DMS79 treated with DMSO at 0.1 percent for 48 hours (cell line): Measurements from ENCODE around the gene ARHGAP26.

ENCODE experiments used
- DNase-seq: peaks from one replicate; lab custom pipeline; 2025; lab: John Stamatoyannopoulos, UW

Gene ARHGAP26

DNA sequence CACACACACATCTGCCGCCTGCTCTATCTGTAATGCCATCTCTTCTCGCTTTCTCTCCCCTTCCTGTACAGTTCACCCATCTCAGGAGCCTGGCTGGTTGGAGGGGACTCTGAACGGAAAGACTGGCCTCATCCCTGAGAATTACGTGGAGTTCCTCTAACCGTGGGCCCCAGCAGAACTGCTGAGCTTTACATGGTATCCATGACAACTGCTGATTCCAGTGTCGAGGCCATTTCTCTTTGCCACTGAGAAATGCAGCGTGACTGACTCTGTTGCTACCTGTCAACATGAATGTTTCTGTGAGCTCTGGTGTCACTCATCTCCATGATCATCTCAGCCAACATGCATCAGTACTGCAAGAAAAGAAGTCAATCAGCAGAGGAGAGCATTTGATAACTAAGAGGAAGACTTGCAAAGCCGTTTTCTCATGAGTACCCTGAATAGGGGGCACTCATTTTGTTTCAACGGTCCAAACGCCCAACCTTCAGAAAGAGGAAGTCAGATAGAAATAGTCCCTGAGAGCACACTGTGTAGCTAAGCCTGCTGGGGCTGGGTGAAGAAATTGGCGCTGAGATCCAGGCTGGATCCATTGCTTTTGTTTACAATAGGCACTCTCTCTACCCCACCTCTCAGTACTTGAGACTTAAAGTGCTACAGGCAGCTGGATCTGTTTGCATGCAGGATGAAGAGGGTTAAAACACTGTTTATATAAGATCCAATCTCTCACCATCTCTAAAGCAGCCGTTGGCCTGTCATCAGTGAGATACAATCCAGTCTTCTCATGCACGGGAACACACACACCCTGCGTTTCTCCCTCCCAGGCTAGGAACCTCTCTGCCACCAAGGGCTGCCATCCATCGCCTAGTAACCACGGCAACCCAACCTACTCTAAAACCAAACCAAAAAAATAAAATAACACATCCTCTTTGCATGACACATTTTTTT, 452.4 kb downstream of the ARHGAP26 start:
- DNase-seq, result peak; percentile 72

DNA sequence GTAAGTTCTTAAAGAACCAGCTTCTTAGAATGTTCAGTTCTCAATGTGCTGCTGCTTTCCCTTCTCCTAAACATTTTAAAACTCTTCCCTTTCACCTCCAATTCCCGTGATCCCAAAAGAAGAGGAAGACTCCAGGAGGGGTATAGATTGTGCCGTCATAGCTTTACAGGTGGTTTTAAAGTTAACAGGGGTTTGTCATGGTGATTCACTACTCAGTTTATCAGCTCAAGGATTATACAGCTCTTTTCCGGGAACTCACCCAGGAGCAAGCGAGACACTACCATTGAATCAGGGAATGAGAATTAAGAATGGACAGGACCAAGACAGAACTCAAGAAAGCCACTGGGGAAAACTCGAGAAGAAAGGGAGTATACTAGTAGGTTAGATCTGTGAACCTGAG, 454.5 kb downstream of the ARHGAP26 start:
- no peak for DNase-seq

DNA sequence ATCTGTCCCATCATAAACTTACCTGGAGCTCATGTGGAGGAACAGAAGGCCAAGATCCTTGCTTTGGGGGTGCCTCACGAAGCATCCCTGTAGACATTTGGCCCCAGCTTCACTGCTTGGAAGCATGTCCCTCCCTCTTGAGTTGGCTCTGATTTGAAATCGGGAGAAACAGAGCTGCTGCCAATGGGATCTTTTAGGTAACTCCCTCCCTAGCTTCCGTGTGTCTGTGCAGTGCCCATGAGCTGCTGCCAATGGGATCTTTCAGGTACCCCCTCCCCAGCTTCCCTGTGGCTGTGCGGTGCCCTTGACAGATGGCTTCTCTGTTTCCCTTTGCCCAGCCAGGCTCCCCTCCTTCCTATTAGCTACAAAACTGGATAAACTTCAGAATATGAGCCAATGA, 455.3 kb downstream of the ARHGAP26 start:
- DNase-seq, result no peak

DNA sequence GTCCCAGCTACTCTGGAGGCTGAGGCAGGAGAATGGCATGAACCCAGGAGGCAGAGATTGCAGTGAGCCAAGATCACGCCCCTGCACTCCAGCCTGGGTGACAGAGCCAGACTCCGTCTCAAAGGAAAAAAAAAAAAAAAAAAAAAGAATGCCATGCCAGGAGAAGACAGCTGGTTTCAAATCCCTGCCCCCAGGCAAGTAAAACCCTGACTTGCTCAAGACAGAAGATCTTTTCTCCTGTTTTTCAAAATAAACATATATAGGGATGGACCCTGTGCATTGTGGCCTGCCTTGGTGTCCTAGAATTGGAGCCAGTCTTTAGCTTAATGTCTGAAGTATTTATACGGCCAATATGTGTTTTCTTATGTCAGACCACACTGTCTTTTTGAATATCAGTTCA, 456.2 kb downstream of the ARHGAP26 start:
- DNase-seq, result no peak

DNA sequence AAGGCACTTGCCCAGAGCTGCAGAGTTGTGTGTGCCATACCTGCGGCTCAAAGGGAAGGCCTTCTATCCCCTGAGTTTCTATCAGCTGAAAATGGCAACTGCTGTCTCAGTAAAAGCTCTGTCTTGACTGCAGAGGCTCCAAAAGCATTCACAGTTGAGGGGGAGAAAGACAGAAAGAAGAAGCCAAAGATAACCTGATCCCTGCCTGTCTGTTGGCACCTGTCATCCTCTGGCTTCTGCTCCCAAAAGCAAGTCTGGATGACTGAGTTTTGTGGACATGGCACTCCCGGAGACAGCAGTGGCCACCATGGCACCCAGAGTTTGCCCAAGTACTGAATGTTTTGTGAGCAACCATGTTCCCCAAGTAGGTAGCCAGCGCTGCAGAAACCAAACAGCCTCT, 456.7 kb downstream of the ARHGAP26 start:
- DNase-seq, result no peak

DNA sequence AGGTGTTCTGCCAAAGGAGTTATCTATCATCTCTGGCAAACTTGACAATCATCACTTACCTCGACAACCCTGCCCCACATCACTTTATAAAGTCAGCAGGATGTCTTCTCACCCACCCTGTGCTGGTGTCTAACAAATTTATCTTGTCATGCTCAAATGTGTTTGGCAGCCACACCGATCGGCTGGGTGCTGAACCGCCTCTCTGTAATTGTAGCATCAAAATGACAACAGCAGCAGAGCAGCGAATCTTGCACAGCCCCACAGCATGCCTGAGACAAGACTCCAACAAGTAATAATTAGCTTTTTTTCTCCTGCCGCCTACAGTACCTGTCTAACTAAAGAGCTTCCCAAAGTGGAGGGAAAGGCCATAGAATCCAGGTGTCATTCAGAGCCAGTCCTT, 457.1 kb downstream of the ARHGAP26 start:
- no peak for DNase-seq

DNA sequence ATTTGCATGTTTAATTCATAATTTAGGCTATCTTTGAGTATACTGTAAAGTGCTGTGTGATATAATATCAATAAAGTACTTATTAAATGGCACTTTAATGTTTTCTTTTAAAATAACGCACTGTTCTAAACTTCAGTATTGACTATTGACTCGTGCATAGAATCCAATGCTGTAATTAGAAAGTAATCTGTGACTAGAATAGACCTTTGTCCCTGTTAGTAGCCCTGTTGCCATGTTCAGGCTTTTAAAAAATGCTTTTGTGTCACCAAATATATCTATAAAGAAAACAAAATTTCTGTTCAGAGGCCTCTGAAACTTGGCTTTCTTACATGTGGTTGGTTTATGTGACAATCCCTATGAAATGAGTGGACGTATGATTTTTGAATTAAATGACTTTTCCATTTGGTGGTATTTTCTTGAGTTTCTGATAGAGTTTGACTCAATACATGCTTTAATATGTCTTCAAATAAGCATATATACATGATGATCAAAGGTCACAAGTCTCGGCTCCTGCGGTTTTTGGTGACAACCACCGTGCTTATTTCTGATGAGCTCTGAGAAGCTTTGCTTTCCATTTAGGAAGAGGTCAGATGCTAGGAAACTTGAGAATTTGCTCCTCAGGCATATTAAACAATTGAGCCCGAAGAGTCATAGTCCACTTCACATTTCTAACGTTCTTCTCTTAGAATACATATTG, 458.6 kb downstream of the ARHGAP26 start:
- no peak for DNase-seq

DNA sequence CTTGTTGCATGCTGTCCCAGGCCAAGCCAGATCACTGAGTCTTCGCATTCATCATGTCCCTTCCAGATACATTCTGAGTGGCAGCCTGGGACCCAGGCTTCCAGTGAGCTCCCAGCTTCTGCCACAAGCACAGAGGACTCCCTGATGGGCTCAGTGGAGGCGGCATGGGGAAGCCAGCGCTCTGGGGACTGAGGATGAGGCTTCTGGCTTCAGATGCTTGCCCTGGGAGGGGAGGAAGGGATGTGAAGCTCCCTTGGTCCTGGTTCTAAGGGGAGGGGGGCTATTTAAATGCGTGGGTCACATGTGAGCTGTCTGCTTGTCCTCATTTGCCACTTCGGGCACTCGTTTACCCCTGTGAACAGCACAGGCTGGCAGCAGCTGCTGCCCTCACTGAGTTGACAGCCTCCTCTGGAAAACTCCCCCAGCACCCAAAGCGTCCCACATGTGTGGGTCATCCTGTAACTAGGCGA, 459.3 kb downstream of the ARHGAP26 start:
- no peak for DNase-seq

DNA sequence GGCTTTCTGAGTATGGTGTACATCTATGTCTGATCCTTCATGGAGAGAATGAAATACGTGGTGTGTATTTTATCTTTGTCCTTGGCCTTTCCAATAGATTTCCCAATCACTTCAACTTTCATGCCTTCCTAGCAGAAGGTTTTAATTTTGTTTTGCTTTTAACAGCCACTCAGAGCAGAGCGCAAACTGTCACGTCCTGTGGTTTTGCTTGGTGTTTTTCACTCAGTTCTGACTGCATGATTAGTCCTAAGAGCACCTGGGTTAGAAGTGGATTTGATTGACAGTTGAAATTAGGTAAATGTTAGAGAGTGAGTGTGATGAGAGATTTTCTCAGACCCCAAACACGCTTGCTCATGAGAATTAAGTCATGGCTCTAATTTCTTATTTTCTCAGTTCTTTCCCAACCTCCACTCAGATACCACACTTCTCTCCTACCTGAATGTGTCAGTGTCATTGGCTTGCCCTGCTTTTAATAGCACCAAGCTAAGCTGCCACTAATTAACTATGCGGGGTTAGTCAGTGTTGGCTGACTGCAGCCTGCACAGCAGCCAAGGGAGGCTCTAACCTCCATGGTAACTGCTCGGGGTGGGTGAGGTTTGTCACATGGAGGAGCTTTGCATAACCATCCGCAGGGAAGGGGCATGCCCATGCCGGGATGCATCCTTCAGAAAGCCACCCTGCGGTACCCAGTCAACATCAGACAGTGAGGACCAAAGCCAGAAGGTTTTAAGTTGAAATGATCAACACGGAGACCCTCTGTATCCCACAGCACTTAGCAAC, 459.9 kb downstream of the ARHGAP26 start:
- DNase-seq, result peak; percentile 15

DNA sequence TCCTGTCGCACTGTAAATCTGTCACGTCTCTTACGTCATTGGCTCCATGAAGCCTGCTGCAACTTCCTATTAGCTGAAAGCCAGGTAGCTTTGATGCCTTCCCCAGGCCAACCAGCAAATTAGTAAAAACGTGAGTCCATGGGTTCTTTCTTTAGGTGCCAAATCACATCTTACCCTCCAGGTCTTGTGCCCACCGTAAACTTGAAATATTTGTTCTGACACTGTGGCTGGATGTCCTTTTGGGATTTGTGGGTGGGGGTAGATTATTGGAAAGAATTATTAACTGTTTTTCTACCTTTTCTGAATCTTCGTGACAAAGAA, 460.5 kb downstream of the ARHGAP26 start:
- no peak for DNase-seq

DNA sequence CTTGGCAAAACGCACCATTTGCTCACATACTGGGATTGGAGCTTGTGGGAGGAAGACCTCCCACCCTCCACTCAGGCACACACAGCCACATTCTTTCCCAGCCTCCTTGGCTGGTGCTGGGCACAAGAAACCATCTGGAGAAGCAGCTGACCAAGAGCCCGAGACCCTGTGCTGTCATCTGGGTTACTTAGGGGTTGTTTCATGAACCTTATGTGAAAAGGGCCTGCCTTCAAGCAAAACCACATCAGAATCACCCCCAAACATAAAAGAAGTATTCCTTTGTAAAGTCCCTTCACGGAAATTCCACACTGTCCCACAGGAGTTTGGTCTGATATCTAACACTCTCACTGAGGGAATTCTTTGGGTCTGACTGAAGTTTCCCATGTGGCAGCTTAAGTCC, 461.2 kb downstream of the ARHGAP26 start:
- DNase-seq, result no peak

DNA sequence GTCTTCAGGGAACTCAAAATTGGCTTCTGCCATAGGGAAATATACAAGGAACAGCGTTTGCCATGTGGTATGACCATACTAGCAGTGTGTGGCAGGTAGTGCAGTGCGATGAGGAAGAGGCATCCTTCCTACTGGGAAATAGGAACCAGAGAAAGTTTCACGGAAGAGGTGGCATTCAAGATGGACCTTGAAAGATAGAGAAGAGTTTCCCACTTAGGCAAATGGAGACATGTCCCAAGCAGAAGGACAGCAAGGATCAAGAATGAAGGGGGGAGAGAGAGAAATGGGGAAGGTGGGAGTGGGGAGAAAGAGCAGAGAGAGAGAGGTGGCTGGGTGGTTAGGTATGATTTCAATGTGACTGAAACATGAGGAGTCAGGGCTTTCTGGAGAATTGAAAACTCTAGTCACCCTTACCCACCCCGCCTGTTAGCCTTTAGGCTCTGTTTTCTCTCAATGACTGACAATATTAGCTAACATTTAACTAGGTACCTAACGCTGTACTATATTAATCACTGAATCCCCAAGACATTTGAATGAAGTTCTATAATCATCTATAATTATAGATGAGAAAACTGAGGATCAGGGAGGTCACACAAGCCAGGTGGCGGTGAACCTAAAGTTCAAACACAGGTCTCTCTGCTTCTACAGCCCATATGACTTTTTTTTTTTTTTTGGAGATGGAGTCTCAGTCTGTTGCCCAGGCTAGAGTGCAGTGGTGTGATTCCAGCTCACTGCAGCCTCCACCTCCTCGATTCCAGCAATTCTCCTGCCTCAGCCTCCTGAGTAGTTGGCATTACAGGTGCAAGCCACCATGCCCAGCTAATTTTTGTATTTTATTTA, 462.0 kb downstream of the ARHGAP26 start:
- DNase-seq, result no peak

DNA sequence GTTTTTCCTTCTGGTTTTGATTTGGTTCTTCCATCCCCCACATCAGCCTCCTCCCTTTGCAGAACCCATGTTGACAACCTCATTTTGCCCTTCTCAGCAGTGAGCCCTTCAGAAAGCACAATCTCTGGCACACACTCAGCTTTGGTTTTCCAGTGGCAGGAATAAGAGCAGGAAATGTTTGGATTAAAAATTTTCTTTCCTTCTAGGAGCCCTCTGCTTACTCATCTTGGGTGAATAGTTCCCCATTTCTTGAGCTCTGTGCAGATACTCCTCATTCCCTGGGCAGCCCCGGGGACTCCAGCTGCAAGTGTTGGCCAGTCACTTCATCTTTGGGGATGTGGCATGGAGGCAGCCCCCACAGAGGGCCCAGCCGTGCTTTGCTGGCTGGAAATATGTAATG, 462.9 kb downstream of the ARHGAP26 start:
- DNase-seq, result no peak

DNA sequence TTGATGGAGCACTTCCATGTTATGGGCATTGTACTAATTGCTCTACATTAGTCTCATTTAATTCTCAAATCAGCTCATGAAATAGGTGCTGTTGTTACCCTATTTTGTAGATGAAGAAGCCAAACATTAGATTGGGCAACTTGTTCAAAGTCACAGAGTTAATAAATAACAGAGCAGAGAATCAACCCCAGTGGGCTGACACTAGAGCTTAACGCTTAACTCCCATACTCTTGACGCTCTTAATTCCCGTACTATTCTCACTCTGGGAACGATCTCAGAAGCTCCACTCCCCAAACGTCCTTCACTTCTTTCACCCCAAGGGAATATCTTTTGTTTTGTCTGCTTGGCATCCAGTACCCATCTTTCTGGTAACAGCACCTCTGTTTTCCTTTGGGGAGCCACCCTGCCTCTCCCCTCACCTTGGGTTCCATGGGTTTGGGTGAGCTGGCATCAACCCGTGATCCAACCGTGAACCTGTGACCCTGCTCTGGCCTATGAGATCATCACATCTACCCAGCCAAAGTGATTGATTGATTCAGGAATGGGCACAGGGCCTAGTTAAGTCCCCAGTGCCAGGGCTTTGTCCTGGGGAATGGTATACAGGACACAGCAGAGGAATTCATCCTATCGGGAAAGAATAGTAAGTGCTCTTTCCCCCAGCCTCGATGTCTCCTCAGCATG, 464.1 kb downstream of the ARHGAP26 start:
- DNase-seq, result no peak

DNA sequence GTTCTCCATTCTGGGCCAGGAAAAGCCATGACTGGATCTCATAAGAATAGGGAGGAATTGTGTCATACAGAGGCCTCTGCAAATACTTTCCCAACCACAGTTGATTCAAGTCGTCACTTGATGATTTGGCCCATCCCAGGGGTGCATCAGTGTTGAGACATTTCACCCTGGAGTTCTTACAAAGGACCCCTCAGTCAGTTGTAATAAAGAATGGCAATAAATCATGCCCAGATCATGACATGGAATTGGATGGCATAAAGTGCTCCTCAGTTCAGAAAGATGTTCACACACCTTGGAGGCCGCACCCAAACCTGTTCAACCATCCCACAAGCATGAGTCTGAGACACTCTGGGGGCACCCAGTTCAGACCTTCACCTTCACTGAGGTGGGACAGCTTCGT, 465.2 kb downstream of the ARHGAP26 start:
- DNase-seq, result no peak

DNA sequence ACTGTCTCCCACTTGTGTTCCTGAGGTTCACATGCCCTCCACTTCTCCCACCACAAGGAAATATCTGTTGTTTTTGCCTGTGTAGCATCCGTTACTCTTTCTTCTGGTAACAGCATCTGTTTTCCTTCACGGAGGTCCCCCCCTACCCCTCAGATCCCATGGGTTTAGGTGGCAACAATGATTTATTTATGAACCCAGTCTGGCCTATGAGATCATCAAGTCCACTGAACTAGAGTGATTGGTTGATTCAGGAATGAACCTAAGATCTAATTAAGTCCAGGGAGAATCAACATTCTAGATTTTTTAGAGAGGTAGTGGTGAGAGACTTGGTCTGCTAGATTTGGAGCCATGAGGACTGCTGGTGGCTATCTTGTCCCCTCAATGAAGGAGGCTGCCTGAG, 466.5 kb downstream of the ARHGAP26 start:
- no peak for DNase-seq

DNA sequence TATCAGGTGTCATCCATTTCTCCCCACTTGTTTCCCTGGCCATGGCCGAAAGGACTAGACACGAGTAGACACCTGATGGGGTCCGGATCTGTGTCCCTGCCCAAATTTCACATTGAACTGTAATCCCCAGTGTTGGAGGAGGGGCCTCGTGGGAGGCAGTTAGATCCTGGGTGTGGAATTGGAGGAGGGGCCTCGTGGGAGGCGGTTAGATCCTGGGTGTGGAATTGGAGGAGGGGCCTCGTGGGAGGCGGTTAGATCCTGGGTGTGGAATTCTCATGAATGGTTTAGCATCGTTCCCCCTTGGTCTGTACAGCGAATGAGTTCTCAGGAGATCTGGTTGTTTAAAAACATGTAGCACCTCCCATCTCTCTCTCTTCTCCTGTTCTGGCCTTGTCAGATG, 467.5 kb downstream of the ARHGAP26 start:
- no peak for DNase-seq

DNA sequence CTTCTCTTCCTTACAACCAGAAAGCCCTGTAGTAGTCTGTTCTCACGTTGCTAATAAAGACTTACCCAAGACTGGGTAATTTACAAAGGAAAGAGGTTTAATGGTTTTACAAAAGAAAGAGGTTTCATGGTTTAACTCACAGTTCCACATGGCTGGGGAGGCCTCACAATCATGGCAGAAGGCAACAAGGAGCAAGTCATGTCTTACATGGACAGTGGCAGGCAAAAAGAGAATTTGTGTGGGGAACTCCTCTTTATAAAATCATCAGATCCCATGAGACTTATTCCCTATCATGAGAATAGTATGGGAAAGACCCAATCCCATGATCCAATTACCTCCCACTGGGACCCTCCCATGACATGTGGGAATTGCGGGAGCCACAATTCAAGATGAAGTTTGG, 468.4 kb downstream of the ARHGAP26 start:
- no peak for DNase-seq

DNA sequence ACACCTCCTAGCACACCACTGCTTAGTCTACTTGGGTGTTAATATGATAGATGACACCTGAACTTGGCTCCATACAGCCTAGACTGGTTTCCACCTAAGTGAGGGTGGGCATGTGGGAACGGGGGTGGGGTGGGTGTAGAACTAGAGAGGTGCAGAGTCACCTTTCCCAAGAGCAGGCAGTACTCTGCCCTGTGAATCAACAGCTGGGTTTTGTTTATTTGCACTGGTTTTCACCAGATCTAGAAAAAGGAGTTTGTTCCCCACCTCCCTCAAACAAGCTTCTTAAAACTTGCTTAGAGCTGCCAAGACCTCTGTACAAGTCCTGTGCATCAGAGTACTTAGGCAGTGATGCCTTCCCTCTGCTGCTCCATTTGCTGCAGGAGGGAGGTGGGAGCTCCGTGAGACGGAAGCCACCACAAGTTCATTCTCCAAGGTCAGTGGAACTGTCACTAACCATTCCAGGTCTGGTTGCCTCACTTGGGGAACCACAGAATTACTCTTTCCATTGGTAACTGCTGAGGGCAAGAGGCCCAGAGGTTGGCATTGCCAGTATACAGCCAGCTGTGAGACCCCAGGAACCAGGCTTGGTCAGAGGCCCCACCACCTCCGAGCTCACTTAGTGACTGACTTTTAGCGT, 469.8 kb downstream of the ARHGAP26 start:
- DNase-seq, result no peak

DNA sequence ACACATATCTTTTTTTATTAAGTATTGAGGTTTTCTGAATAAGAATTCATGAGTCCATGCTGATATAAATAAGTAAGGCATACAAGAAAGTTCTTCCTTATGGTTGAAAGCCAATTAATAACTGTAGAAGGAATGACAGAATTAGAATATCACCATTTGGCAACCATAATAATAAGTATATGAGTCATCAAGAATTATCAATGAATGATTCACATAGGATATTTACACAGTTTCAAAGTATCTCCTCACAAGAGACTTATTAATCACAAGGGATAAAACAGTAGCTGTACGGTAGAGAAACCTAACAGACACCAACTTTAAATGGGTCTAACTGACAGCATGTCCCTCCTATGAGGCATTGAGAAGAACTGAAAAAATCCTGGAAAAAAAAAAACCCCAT, 471.7 kb downstream of the ARHGAP26 start:
- DNase-seq, result no peak

DNA sequence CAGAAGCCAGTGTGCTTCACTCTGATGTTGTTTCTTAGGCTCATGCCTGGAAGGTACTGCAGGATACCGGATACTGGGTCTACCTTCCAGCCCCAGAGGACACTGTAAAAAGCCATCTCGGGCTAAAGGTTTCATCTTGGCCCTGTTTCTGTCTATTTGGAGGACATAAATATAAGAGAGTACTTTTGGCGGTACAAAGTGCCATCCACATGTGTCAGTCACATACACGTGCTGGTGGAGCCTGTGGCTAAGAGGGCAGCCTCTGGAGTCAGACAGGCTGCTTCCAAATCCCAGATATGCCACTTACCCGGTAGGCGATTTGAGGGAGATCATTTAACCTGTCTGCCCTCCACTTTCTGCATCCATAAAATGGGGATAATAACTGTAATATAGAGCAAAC, 472.9 kb downstream of the ARHGAP26 start:
- no peak for DNase-seq
